ENCODE measurements around the gene CD247.

The CD247 gene

GRCh38 chr1:167431909-167432650 is 86.2 kb downstream of the CD247 start:
- DNase-seq = no peak

GRCh38 chr1:167431261-167431908 is 86.9 kb downstream of the CD247 start:
- DNase-seq = no peak

- no peak for DNase-seq
These were observed 87.5 kb downstream of the CD247 start for GRCh38 chr1:167430849-167431242.

GRCh38 chr1:167430134-167430848 is 88.0 kb downstream of the CD247 start:
- no peak for DNase-seq

- DNase-seq = no peak
These were observed 88.7 kb downstream of the CD247 start for GRCh38 chr1:167429612-167430011.

GRCh38 chr1:167428395-167428794 is 89.9 kb downstream of the CD247 start:
- peak; percentile 48 for DNase-seq

GRCh38 chr1:167427848-167428247 is 90.5 kb downstream of the CD247 start:
- no peak for DNase-seq

- DNase-seq = no peak
These were observed 91.6 kb downstream of the CD247 start for GRCh38 chr1:167426716-167427115.

- DNase-seq = no peak
These were observed 92.8 kb downstream of the CD247 start for GRCh38 chr1:167425482-167425881.

- no peak for DNase-seq
These were observed 94.4 kb downstream of the CD247 start for GRCh38 chr1:167423684-167424619.

GRCh38 chr1:167420510-167420909 is 97.8 kb downstream of the CD247 start:
- DNase-seq = no peak

GRCh38 chr1:167419245-167419644 is 99.1 kb downstream of the CD247 start:
- no peak for DNase-seq

- DNase-seq = no peak
These were observed 99.9 kb downstream of the CD247 start for GRCh38 chr1:167418391-167418790.

GRCh38 chr1:167416506-167416905 is 101.8 kb downstream of the CD247 start:
- DNase-seq = no peak

- no peak for DNase-seq
These were observed 105.0 kb downstream of the CD247 start for GRCh38 chr1:167413328-167413727.

GRCh38 chr1:167412920-167413319 is 105.4 kb downstream of the CD247 start:
- no peak for DNase-seq

- no peak for DNase-seq
These were observed 106.3 kb downstream of the CD247 start for GRCh38 chr1:167412072-167412471.

- no peak for DNase-seq
These were observed 109.1 kb downstream of the CD247 start for GRCh38 chr1:167409183-167409582.

GRCh38 chr1:167408355-167408754 is 110.0 kb downstream of the CD247 start:
- no peak for DNase-seq

- DNase-seq = no peak
These were observed 113.4 kb downstream of the CD247 start for GRCh38 chr1:167404908-167405307.

GRCh38 chr1:167404161-167404888 is 114.0 kb downstream of the CD247 start:
- no peak for DNase-seq

GRCh38 chr1:167401260-167401873 is 117.0 kb downstream of the CD247 start:
- DNase-seq = peak; percentile 69
